Mesendoderm (in vitro differentiated cells): Measurements from ENCODE around the gene CDH8.

Experiments used
- DNase-seq: peaks from one replicate; pipeline ENCODE4 v3.0.0; 2013
- H2AK5ac ChIP-seq: 2 replicates; pipeline ENCODE4 v1.6.1; 2013; ENCODE audit warnings: low read length, inconsistent platforms
- H2BK120ac ChIP-seq: 2 replicates; pipeline ENCODE4 v1.6.1; 2013; ENCODE audit warnings: low read depth, mild to moderate bottlenecking, low read length, moderate library complexity, mixed read lengths
- H2BK15ac ChIP-seq: replicated peaks from 2 replicates; pipeline ENCODE4 v1.6.1; 2013; ENCODE audit warnings: low read depth, mild to moderate bottlenecking, moderate library complexity
- H2BK5ac ChIP-seq: 2 replicates; pipeline ENCODE4 v1.6.1; 2013; ENCODE audit warnings: low read length, inconsistent platforms
- H3K18ac ChIP-seq: 2 replicates; pipeline ENCODE4 v1.6.1; 2013; ENCODE audit warnings: mild to moderate bottlenecking, low read length, mixed read lengths
- H3K23ac ChIP-seq: one replicate; pipeline ENCODE4 v1.6.1; 2013; ENCODE audit warnings: low read length
- H3K27ac ChIP-seq: 2 replicates; pipeline ENCODE4 v1.5.1; 2013; ENCODE audit warnings: low read depth, mild to moderate bottlenecking, inconsistent platforms, low read length, moderate library complexity
- H3K27me3 ChIP-seq: 2 replicates; pipeline ENCODE4 v1.6.1; 2013; ENCODE audit warnings: low read length, control low read depth, mild to moderate bottlenecking, inconsistent platforms; ENCODE audit not compliant: insufficient read depth, poor library complexity
- H3K36me3 ChIP-seq: 2 replicates; pipeline ENCODE4 v1.6.1; 2013; ENCODE audit warnings: low read length, inconsistent platforms; ENCODE audit not compliant: control insufficient read depth, insufficient read depth
- H3K4ac ChIP-seq: one replicate; pipeline ENCODE4 v1.6.1; 2013; ENCODE audit warnings: low read depth, mild to moderate bottlenecking, low read length, moderate library complexity
- H3K4me1 ChIP-seq: 2 replicates; pipeline ENCODE4 v1.6.1; 2013; ENCODE audit warnings: low read depth, low read length, inconsistent platforms; ENCODE audit not compliant: control insufficient read depth
- H3K4me2 ChIP-seq: 2 replicates; pipeline ENCODE4 v1.6.1; 2013; ENCODE audit warnings: low read length
- H3K4me3 ChIP-seq: 2 replicates; pipeline ENCODE4 v1.5.1; 2013; ENCODE audit warnings: mild to moderate bottlenecking, low read length
- H3K56ac ChIP-seq: one replicate; pipeline ENCODE4 v1.6.1; 2013; ENCODE audit warnings: low read length
- H3K79me1 ChIP-seq: 2 replicates; pipeline ENCODE4 v1.6.1; 2013; ENCODE audit warnings: low read length, inconsistent platforms
- H3K79me2 ChIP-seq: 2 replicates; pipeline ENCODE4 v1.6.1; 2013; ENCODE audit warnings: mild to moderate bottlenecking, low read length; ENCODE audit not compliant: control insufficient read depth, insufficient read depth
- H3K9ac ChIP-seq: 2 replicates; pipeline ENCODE4 v1.6.1; 2013; ENCODE audit warnings: low read length, inconsistent platforms
- H4K5ac ChIP-seq: one replicate; pipeline ENCODE4 v1.6.1; 2013; ENCODE audit warnings: low read length
- H4K8ac ChIP-seq: one replicate; pipeline ENCODE4 v1.6.1; 2013; ENCODE audit warnings: low read depth, mild to moderate bottlenecking, control low read depth, low read length, moderate library complexity
- WGBS: extraction: QIAGEN DNeasy Blood & Tissue Kit; methylation state at CpG from one replicate; pipeline ENCODE4 v1.1.7; 2013; ENCODE audit warnings: low lambda C conversion rate, missing lambda C conversion rate; ENCODE audit not compliant: insufficient coverage; ENCODE audit errors: extremely low coverage; 5-methylcytosine and 5-hydroxymethylcytosine counted together

The CDH8 gene

DNA sequence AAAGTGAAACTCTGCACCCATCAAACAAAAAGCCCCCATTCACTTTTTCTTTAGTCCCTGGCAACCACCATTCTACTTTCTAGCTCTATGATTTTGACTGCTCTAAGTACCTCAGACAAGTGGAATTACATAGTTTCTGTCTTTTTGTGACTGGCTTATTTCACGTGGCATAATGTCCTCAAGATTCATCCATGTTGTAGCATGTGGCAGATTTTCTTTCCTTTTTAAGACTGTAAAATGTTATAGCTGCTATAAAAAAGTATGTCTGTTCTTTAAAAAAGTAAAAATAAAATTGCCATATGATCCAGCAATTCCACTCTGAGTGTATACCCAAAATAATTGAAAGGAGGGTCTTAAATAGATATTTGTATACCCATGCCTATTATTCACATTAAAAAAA, 429.7 kb downstream of the CDH8 start:
- H3K4me3 ChIP-seq, result no peak overlapping the region
- H4K5ac ChIP-seq, result no peak overlapping the region
- H3K56ac ChIP-seq, result no peak overlapping the region
- H4K8ac ChIP-seq, result no peak overlapping the region
- H2BK15ac ChIP-seq, result no peak overlapping the region
- no peaks in the 10 kb centered on the region for H3K36me3 ChIP-seq
- no peak overlapping the region for H3K27ac ChIP-seq
- no peaks in the 10 kb centered on the region for H3K27me3 ChIP-seq
- no peaks in the 10 kb centered on the region for H3K79me2 ChIP-seq
- H3K4me1 ChIP-seq, result no peaks in the 10 kb centered on the region
- H3K79me1 ChIP-seq, result no peaks in the 10 kb centered on the region
- H3K9ac ChIP-seq, result no peak overlapping the region
- H2BK120ac ChIP-seq, result no peak overlapping the region
- DNase-seq, result no peak
- H3K23ac ChIP-seq, result no peak overlapping the region
- no peak overlapping the region for H2BK5ac ChIP-seq
- no peak overlapping the region for H3K18ac ChIP-seq
- H3K4me2 ChIP-seq, result no peak overlapping the region
- no CpG with 5 or more reads among the region's 1 CpG for WGBS
- H2AK5ac ChIP-seq, result no peak overlapping the region
- no peak overlapping the region for H3K4ac ChIP-seq
